Heart left ventricle (tissue), 16 donors: ENCODE measurements around the gene SIAH3. TPM values are rescaled to one million over a fixed set of nuclear protein-coding genes. Genes with fewer than 3 reads are reported as not detected.

Experiments
- ATAC-seq, 4 donors: fragments of 200-7000 bp; cut with Tn5 transposase; one replicate each; pipeline ENCODE4 v1.9.1; 2020 to 2022; ENCODE audit warnings: moderate library complexity in 4 of 4, mild to moderate bottlenecking in 3 of 4, moderate number of reproducible peaks in 1 of 4
- DNase-seq, 5 donors: peaks; one replicate each; pipeline ENCODE4 v3.0.0-alpha.2; 2020
- H3K27ac ChIP-seq, 12 donors: fragments of 200-600 bp; sonication (generic) in 4 of 12; one replicate each; pipeline versions ENCODE4 v1.5.0 to v1.8.0; 2016 to 2022; ENCODE audit warnings: mild to moderate bottlenecking in 2 of 12
- H3K27me3 ChIP-seq, 9 donors: fragments of 200-600 bp; sonication (generic) in 2 of 9; one replicate each; pipeline versions ENCODE4 v1.5.1 to v1.8.0; 2016 to 2022; ENCODE audit warnings: mild to moderate bottlenecking in 3 of 9
- H3K36me3 ChIP-seq, 9 donors: fragments of 200-600 bp; sonication (generic) in 2 of 9; one replicate each; pipeline versions ENCODE4 v1.5.0 to v1.8.0; 2018 to 2022; ENCODE audit warnings: mild to moderate bottlenecking in 2 of 9
- H3K4me1 ChIP-seq, 12 donors: fragments of 200-600 bp; sonication (generic) in 4 of 12; one replicate each; pipeline versions ENCODE4 v1.5.0 to v1.8.0; 2016 to 2022; ENCODE audit warnings: mild to moderate bottlenecking in 3 of 12
- H3K4me3 ChIP-seq, 12 donors: fragments of 200-600 bp; sonication (generic) in 4 of 12; one replicate each; pipeline versions ENCODE4 v1.5.0 to v1.8.0; 2017 to 2022; ENCODE audit warnings: mild to moderate bottlenecking in 9 of 12, moderate library complexity in 4 of 12
- H3K9me3 ChIP-seq, 12 donors: fragments of 200-600 bp; sonication (generic) in 4 of 12; one replicate each; pipeline versions ENCODE4 v1.5.0 to v1.8.0; 2016 to 2022; ENCODE audit warnings: mild to moderate bottlenecking in 1 of 12
- CTCF ChIP-seq, 12 donors: fragments of 200-600 bp; sonication (generic) in 4 of 12; IDR thresholded peaks; one replicate each; pipeline versions ENCODE4 v1.5.0 to v1.8.0; 2018 to 2022; ENCODE audit warnings: antibody characterized with exemption in 12 of 12, mild to moderate bottlenecking in 5 of 12
- POLR2A ChIP-seq, 2 donors: fragments of 450-650 bp; IDR thresholded peaks; one replicate each; pipeline ENCODE4 v1.6.1; 2017; ENCODE audit warnings: antibody characterized with exemption in 2 of 2, mild to moderate bottlenecking in 2 of 2, moderate library complexity in 2 of 2
- WGBS, 4 donors: extraction: QIAGEN DNeasy Blood & Tissue Kit in 2 of 4; methylation state at CpG; one replicate each; pipeline versions ENCODE4 v1.1.5 to v1.1.7; 2013 to 2018; 5-methylcytosine and 5-hydroxymethylcytosine counted together
- intact Hi-C, 10 donors: fragments of 100-400 bp; cut with DNase I; formaldehyde crosslinking; loops; one replicate each; pipeline versions ENCODE4 v1.11.1 to v1.14.2; 2022
- polyA plus RNA-seq, 2 donors: library from polyadenylated mRNA; stranded (reverse); fragments of 200-250 nt; gene quantifications; one replicate each; pipeline ENCODE4 v1.2.3, GENCODE V29; 2013
- total RNA-seq, 9 donors: library from RNA; depleted of rRNA in 2 of 9; stranded (reverse); fragments of >200 nt in 2 of 9; fragmentation: NEBNext Ultra II Directional in 3 of 9; extraction: Animal tissue kit (Norgen Biotek cat#: 25700) in 3 of 9; gene quantifications; one replicate each; pipeline versions ENCODE4 v1.1.0 to v1.2.4, GENCODE V29; 2016 to 2023
- donor health status: ischemic (EF 13 %, LVEDD 7.1; RV severe dilation, severe dysfunction).
- donor health status: healthy with polysubstance abuse.
- donor health status: DM: no; HTN: yes; CAD: no.
- donor health status: DM: no; HTN: no; CAD: no.
- donor health status: ischemic (EF 25% LVEDD 6.9; RV normal size, moderate dysfunction).
- donor health status: ischemic (EF 25% LVEDD 5.7; RV mildly dilated, moderate dysfunction).
- donor health status: healthy.
- donor health status: DM: yes; HTN: yes; CAD: no.
- donor health status: ischemic (EF 35%, LVEDD 5.7; RV mildly dilated, moderate dysfunction).
- donor health status: nonischemic (EF 11% LVEDD 7.7; RV severe dilation, severe dysfunction).
- donor health status: DM: yes; HTN: yes; CAD: no.
- donor health status: PGD.
- donor health status: ischemic (EF 29% LVEDD 5.4; RV normal size, mild dysfunction).
- donor health status: nonischemic (EF 23%, LVEDD 6.1; RV moderate dilation, normal function).

SIAH3 gene
- total and polyA plus RNA-seq, 11 donors = 0.05 to 0.18 (median 0.07) TPM; not detected in 8

GRCh38 chr13:45788011-45788410, 63.5 kb downstream of the SIAH3 start:
- no peak for ATAC-seq
- intact Hi-C loops = no loop called here
- H3K27ac ChIP-seq = no peak overlapping the region
- H3K36me3 ChIP-seq = no peaks in the 10 kb centered on the region
- DNase-seq = no peak
- TF ChIP-seq POLR2A (IDR thresholded peaks at IDR 0.05) (no peak), CTCF (IDR thresholded peaks at IDR 0.05) (no peak)
- H3K4me3 ChIP-seq = no peak overlapping the region
- 84 to 91% (median 86%) methylated on average over 2 of the region's 2 CpGs for WGBS, 4 donors
- H3K27me3 ChIP-seq = no peaks in the 10 kb centered on the region
- no peaks in the 10 kb centered on the region for H3K9me3 ChIP-seq
- peaks cover 0 to 9% (median 0%) of the 10 kb centered on the region in 12 donors for H3K4me1 ChIP-seq

GRCh38 chr13:45787346-45787745, 64.2 kb downstream of the SIAH3 start:
- no peaks in the 10 kb centered on the region for H3K9me3 ChIP-seq
- peaks cover 0 to 9% (median 0%) of the 10 kb centered on the region in 12 donors for H3K4me1 ChIP-seq
- H3K36me3 ChIP-seq = no peaks in the 10 kb centered on the region
- no peak overlapping the region for H3K4me3 ChIP-seq
- 87 to 94% (median 91%) methylated on average over 2 of the region's 2 CpGs for WGBS, 4 donors
- ATAC-seq (no peak), DNase-seq (no peak)
- TF ChIP-seq POLR2A (IDR thresholded peaks at IDR 0.05) = no peak
- no peak for TF ChIP-seq CTCF (IDR thresholded peaks at IDR 0.05)
- no peak overlapping the region for H3K27ac ChIP-seq
- no peaks in the 10 kb centered on the region for H3K27me3 ChIP-seq
- intact Hi-C loops = no loop called here

GRCh38 chr13:45786293-45786920, 65.1 kb downstream of the SIAH3 start:
- Histone ChIP-seq H3K36me3 (no peaks in the 10 kb centered on the region), H3K9me3 (no peaks in the 10 kb centered on the region), H3K4me1 (peaks cover 0 to 13% (median 0%) of the 10 kb centered on the region in 12 donors), H3K4me3 (no peak overlapping the region), H3K27me3 (no peaks in the 10 kb centered on the region), H3K27ac (no peak overlapping the region)
- DNase-seq = peak in 1 of 5 donors; percentile 27
- intact Hi-C loops = no loop called here
- ATAC-seq = peak in 3 of 4 donors; percentile 23 to 53 (median 53)
- 11 to 30% (median 25%) methylated on average over 6 of the region's 6 CpGs for WGBS, 4 donors
- TF ChIP-seq POLR2A (IDR thresholded peaks at IDR 0.05) = no peak
- no peak for TF ChIP-seq CTCF (IDR thresholded peaks at IDR 0.05)

- Histone ChIP-seq H3K4me3 (no peak overlapping the region), H3K9me3 (no peaks in the 10 kb centered on the region), H3K27me3 (no peaks in the 10 kb centered on the region), H3K4me1 (peaks cover 0 to 16% (median 0%) of the 10 kb centered on the region in 12 donors), H3K36me3 (no peaks in the 10 kb centered on the region), H3K27ac (no peak overlapping the region)
- 73 to 78% (median 75%) methylated on average over 10 of the region's 10 CpGs for WGBS, 4 donors
- no peak for DNase-seq
- TF ChIP-seq POLR2A (IDR thresholded peaks at IDR 0.05) (no peak), CTCF (IDR thresholded peaks at IDR 0.05) (no peak)
- intact Hi-C loops = no loop called here
- ATAC-seq = no peak
Measured at GRCh38 chr13:45784755-45785675, 66.5 kb downstream of the SIAH3 start.
